22Rv1 (cell line): ENCODE data around the gene DMC1.

ENCODE experiments used
- H3K27ac ChIP-seq: fragments of 450-650 bp; 2 replicates; pipeline ENCODE4 v1.5.1; 2017
- ZFX ChIP-seq: fragments of 450-650 bp; IDR thresholded peaks from 2 replicates; pipeline ENCODE4 v1.6.1; 2017; ENCODE audit warnings: antibody characterized with exemption, borderline replicate concordance
- TF ChIP-seq, protein P1 (sequence below): fragments of 450-650 bp; IDR thresholded peaks from 2 replicates; pipeline ENCODE4 v1.5.1; 2017; ENCODE audit warnings: mild to moderate bottlenecking

The DMC1 gene

DNA sequence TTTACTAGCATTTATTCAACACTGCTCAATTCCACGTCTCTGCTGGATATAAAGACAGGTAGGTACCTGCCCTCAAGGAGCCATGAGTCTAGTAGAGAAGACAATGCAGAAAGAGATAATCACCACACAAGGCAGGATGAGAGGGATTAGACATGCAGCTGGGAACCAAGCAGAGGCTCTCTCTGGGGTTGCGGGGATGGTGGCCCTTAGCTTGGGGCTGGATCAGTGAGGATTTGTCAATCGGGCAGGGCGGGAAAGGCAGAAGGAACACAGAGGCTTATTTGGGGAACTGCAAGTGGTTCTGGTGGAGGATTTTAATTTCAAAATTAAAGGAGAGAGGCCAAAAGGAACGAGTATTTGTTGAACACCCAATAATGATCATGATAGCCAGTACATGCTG lies 8.5 kb upstream of the DMC1 start:
- no peak for TF ChIP-seq ZFX
- H3K27ac ChIP-seq: no peak overlapping the region

DNA sequence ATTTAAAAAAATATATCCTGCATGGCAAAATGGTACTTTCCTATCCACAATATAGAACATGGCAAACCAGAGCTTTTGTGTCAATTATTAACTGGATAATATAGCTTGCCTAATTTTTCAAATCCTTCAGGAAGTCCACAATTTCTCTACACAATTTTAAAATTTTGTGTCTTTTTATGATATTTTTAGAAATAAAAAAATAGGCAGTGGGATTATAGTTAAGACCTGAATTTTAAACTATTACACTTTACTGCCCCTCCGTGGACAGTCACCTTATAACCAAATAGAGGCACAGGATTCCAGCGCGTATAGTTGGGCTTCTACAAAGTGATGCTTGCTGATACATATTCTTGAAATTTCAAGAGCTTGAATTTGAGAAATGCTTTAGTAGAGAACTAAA lies 2.1 kb upstream of the DMC1 start:
- TF ChIP-seq, protein P1, sequence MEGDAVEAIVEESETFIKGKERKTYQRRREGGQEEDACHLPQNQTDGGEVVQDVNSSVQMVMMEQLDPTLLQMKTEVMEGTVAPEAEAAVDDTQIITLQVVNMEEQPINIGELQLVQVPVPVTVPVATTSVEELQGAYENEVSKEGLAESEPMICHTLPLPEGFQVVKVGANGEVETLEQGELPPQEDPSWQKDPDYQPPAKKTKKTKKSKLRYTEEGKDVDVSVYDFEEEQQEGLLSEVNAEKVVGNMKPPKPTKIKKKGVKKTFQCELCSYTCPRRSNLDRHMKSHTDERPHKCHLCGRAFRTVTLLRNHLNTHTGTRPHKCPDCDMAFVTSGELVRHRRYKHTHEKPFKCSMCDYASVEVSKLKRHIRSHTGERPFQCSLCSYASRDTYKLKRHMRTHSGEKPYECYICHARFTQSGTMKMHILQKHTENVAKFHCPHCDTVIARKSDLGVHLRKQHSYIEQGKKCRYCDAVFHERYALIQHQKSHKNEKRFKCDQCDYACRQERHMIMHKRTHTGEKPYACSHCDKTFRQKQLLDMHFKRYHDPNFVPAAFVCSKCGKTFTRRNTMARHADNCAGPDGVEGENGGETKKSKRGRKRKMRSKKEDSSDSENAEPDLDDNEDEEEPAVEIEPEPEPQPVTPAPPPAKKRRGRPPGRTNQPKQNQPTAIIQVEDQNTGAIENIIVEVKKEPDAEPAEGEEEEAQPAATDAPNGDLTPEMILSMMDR: peak; percentile 77
- TF ChIP-seq ZFX: no peak
- H3K27ac ChIP-seq: no peak overlapping the region

DNA sequence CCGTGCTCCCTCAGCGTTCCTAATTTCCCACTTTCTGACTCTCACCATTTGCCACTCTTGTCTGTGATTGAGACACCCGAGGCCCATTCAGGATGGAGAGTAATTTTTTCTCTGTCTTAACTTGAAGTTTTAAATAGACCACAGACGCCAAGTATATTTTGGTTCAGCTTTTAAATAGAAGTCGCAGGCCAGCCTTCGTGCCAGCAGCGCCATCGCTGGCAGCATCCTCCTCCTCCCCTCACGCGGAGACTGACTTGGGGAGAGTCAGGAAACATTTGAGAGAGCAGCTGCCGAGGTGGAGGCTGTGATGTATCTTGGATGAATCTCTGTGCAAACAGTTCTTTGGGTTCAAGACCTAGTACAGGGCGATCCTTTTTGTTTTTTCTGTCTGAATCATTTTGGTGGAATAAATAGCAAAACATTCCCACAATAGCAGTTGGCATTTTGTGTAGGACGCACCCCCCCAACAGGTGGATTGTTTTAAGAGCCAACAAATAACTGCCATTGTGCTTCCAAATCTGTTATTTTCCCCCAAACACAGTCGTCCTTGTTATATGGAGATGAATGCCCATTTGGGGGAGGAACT lies 889 bp upstream of the DMC1 start:
- H3K27ac ChIP-seq: peak overlapping the region; percentile 73
- TF ChIP-seq ZFX: no peak
- TF ChIP-seq, protein P1: peak; percentile 27; the same call in 1 of the 2 replicates

DNA sequence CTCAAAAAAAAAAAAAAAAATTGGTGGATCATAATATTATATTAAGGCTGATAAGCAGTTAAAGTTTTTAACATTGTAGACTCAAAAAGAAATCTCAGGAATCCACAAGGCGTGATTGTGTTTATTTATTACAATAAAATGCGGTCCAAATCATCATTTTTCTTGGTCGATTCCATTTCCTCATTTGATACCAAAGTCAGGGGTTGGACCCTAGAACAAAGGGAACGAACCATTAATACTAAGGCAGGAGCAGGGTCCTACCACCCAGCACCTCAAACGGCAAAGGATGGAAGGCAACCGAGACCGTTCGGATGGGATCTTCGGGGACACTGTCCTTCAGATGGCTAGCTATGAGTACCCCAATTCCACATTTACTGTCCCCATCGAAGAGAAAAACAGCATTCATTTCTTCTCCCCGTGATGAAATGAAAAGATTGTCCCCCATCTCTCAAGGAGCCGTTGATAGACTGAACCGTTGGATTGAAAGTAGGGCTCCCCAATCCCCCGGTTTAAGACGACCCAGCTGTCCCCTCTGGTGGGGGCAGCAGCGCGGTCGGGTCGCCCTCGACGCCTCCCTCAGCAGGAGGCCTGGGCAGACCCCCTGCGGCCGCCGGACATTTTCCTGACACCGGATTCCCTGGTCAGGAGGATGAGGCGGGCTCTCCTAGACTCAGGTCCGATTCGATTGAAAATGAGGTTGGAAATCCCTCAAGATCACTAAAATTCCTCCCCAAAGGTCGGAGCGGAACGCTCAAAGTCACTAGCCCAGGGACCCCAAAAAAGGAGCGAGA lies 607 bp downstream of the DMC1 start:
- H3K27ac ChIP-seq: peak overlapping the region; percentile 73
- TF ChIP-seq, protein P1: no peak
- TF ChIP-seq ZFX: no peak

DNA sequence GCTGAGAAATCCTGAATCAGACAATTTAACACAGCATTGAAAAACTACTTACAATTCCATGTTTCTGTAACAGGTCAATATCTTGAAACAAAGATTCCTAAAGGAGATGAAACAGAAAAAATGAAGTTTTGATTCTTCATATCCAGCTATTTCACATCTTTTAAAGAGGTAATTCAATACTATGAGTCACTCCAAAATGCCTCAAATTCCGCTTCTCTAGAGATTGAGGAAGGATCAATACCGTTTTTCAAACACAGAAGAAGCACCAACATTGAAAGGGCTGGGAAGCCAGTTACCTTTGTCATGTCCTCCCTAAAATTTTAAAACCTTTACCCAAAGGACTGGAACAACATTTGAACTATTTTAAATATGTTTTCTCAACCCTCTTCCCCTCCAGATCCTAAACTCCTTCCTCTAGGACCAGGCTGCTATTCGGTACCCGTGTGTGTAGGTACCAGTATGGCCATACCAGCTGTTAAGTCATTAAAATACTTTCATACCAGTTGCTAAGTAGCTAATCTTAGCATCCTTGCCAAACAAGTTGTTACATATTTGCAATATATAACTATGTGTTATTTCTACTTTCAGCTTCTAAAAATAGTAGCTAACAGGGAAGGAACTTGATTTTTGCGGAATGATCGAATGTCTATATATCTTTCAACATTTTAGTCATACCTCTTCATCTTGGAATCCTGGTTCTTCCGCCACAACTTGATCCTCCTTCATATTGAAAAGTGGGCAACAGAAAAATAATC lies 2.3 kb downstream of the DMC1 start:
- H3K27ac ChIP-seq: no peak overlapping the region
- TF ChIP-seq ZFX: no peak
- TF ChIP-seq, protein P1: no peak

DNA sequence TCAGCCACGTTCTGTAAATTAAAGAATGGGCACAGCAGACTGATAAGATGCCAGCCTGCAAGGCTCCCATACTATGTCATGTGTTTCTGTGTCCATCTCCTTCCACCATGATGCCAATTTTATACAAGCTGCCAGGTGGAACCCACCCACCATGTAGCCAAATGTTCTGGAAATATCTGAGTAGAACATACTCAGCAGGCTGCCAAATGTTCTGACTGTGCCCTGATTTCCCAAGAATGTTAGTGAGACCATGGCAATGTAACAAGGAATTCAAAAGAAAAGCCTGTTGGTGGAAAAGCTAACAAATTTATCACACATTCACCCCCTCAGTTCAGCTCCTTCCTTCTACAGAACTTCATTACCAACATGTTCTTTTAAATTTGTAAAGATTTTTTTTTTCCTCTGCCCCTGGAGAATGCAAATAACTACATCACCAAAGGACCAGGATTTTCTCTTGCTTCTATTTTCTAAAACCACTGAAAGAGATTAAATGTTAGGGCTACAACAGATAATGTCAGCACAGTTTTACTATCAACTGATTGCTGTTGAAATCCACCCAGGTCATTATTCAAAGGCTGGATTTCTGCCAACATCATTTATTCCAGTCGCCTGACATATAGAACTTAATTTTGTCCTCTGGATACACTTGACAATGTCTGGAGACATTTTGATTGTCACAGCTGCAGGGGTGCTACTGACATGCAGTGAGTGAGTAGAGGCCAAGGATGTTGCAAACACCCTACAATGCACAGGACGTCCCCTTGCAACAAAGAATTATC lies 3.1 kb downstream of the DMC1 start:
- TF ChIP-seq, protein P1: no peak
- TF ChIP-seq ZFX: no peak
- H3K27ac ChIP-seq: no peak overlapping the region

DNA sequence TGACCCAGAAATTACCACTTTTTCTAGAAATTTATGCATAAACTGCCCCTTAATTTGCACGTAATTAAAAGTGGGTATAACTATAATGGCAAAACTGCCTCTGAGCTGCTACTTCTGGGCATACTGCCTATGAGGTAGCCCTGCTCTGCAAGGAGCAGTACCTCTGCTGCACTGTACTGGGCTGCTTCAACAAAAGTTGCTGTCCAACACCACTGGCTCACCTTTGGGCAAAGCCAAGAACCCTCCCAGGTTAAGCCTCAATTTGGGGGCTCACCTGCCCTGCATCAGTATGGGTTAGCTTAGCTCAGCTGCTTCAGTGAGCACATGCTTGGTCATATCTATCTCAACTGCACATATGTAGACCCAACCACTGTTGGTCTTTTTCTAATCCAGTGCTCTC lies 4.5 kb downstream of the DMC1 start:
- TF ChIP-seq, protein P1: no peak
- no peak for TF ChIP-seq ZFX
- H3K27ac ChIP-seq: no peak overlapping the region
